T-helper 2 cell treated with Interferon-gamma antibody and Interleukin-4, amounts not matched to agents 100 ng/mL and 5 ng/mL, for 36 hours (primary cell): ENCODE results near the gene PSMB9. TPM values are rescaled to one million over a fixed set of nuclear protein-coding genes. Genes with fewer than 3 reads are reported as not detected.
"Not testable (repeated sequence)": the region's sequence is repeated elsewhere in the genome, so short reads cannot be mapped to it uniquely, and the experiment has no call there.

ENCODE experiments used
- intact Hi-C: fragments of 100-400 bp; cut with micrococcal nuclease; formaldehyde crosslinking; loops from one replicate; pipeline ENCODE4 v1.15.1; 2023
- total RNA-seq: library from RNA; stranded (reverse); gene quantifications from 2 replicates; pipeline ENCODE4 v1.2.3, GENCODE V29; 2022

The PSMB9 gene
- total RNA-seq, 1 donor from 2014 or later = 413 TPM

DNA sequence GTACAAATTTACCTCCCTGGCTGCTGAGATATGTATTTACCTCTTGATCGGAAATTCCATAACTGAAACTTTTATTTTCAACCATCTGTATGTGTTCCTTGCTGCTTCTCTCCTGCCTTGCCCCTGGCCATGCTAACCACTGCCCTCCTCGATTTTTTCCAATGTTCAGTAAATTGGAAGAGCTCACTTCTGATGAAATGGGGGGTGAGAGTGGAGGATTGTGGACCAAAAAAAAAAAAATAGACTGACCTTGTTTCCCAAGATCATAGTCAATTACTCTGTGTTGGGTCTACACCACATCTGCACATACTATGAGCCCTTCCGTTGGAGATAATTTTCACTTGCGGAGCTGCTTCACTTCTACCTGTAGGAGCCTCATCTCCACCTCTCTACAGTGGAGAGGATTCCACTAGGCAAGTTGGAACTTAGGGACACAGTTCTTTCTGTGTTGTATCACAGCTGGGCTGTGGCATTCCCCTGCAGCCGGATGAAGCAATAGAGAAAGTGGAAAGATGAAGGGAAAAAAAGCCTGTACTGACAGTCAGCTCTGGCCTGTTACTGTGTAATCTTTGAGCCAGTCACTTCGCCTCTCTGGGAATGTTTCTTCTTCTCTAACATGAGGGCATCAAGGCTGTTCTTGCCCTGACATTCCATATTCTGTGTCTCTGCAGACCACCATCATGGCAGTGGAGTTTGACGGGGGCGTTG is 1.6 kb downstream of the PSMB9 start:
- intact Hi-C loops = loop anchor here (10.0 kb wide), 1 partner anchor 459 kb away; the partner anchor contains the start of genes TAPBP and ZBTB22

DNA sequence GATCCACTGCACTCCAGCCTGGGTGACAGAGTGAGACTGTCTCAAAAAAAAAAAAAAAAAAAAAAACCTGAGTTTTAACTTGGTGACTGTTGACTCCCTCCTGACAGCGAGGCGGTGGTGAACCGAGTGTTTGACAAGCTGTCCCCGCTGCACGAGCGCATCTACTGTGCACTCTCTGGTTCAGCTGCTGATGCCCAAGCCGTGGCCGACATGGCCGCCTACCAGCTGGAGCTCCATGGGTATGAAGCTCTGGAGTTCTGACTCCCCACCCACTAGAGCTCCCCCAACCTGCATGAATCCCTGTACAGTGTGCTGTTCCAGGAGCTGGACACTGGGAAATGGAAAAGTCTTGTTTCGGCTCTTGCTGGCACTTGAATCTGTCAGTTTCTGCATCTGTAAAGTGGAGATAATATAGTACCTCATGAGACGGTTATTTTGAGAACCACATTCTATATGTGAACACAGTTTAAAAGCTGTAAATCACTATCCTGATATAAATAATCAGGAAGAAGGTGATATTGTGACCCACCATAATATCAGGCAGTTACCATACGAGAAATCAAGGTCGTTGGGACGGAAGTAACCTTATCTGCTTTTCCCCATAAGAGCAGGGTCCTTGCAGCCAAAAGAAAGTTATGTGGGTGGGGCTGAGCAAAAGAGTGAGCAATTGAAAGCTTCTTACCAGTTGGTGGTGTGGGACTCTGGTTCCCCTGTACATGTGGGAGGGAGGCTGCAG is 3.3 kb downstream of the PSMB9 start:
- intact Hi-C loops = loop anchor here (10.0 kb wide), 1 partner anchor 457 kb away; the partner anchor contains the start of genes TAPBP and ZBTB22

DNA sequence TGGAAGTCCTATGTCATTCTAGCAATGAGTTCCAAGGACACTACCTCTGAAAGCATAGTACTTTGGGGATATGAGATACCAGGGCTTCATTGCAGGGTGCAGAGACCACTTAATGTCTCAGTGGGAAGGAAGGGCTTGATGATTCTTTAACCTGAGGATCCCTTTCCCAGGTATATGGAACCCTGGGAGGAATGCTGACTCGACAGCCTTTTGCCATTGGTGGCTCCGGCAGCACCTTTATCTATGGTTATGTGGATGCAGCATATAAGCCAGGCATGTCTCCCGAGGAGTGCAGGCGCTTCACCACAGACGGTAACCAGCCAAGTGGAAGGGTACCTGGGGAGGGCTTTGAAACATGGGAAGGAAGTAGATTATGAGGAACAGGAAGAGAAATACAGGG is 4.2 kb downstream of the PSMB9 start:
- intact Hi-C loops = loop anchor here (10.0 kb wide), 1 partner anchor 457 kb away; the partner anchor contains the start of genes TAPBP and ZBTB22

DNA sequence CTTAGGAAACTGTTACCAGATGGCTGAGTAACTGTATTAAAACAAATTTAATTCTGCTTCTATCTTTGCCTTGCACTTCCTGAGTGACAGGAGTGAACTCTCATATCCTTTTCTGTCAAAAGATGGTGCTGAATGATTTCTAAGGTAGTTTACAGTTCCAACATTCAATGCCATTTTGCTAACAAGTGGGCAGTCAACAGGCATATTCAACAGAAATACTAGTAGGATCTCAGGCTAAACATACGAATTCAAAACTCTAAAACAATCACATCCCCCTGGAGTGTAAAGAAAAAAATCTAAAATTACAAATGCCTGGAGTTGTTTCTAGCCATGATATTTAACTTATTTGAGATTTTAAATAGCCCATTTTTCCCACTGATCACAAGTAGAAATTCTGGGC is 6.7 kb downstream of the PSMB9 start:
- intact Hi-C loops = no loop called here

DNA sequence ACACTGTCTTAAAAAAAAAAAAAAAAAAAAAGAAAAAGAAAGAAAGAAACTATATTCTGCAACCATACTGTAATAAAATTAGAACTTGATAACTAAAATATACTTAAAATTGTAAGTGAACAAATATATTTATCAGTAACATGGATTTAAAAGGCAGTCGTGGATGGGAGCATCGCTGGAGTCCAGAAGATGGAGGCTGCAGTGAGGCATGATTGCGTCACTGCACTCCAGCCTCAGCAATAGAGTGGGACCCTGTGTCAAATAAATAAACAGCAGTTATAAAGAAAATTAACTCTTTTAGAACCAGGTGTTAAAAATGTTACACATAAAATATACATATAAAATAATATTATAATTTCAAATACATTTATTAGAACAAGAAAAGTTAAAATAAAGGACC is 8.7 kb downstream of the PSMB9 start:
- intact Hi-C loops = no loop called here

DNA sequence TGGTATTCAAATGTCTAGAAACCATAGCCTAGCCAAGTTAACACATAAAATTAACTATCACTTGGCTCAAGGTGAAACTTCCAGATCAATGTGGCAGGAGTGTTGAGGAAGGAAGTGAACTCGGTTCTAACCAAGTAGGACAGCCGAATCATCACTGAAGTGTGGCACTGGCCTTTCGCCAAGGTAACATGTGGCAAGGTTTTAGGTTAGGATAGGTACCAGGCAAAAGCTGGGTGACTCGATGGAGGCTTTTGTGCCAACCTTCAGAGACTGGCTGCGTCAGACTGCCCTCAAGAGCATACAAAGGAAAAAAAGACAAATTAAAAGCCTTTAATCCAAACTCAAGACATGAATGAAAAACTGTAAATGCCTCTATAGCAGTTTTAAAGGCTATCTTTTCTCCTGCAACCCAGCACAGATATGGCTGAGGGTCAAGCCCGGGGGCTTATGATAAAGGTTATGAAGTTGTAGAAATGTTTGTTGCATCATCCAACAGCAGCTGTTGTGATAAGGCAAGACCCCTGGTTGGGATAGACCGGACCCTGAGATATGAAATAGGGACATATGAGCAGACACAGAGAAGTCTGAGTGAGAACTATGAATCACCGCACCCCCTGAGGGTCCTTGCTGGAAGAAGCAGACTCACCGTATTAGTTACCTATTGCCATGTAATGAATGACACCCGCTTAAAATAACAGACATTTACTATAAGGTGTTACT is 11.9 kb downstream of the PSMB9 start:
- intact Hi-C loops = loop anchor here (5.0 kb wide), 1 partner anchor 39 kb away; no protein-coding TSS in a partner anchor

DNA sequence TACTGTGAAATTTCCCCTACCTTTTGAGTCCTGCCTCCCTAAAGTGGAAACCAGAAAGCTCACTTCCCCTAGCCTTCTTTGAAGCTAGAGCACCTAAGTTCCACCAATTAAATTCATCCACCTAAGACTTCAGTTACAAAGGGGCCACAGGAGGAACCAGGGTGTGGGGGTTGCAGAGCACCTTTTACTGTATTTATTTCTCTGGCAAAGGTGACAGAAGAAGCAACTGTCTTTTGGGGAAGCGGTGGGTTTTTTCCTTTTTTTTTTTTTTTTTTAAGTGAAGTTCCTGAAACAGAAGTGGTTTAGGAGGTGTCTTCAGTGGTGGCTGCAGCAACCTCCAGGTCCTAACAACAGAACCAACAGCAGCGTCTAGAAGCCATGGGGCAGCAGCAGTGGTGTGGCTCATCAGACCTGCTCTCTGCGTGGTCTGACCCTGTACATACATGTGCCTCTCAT is 13.1 kb downstream of the PSMB9 start:
- intact Hi-C loops = loop anchor here (5.0 kb wide), 1 partner anchor 40 kb away; no protein-coding TSS in a partner anchor

DNA sequence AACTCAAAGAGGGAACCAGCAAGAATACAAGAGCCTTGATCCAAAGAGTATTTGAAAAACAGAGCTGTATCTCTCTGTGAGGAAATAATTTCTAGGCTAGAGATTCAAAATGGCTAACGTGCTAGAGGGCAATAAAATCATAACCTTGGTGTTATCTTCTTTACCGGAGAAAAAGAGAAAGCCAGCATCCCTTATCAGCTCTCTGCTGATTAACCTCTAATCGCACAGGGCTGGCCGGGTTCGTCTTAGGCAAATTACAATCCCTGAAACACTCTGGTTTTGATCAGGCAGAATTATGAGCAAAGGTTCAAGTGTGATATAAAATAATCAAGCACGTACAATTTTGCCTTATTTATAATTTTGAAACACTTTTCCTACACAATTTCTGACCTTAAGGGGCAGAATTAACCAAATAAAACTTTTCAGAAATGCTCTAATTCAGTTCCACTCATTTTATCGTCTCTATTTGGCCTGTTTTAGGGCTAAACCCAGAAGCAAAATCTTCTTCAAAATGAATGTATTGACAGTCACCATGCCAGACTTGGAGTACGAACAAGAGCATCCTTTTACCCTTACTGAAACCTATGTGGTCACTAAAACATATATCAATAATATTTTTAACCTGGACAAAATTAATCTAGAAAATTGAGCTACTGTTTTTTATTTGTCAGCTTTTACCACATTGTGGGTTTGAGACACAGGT is 13.7 kb downstream of the PSMB9 start:
- intact Hi-C loops = loop anchor here (1.0 to 5.0 kb wide), 4 partner anchors 14 to 71 kb away; partner anchors contain the start of genes TAP1 and TAP2

DNA sequence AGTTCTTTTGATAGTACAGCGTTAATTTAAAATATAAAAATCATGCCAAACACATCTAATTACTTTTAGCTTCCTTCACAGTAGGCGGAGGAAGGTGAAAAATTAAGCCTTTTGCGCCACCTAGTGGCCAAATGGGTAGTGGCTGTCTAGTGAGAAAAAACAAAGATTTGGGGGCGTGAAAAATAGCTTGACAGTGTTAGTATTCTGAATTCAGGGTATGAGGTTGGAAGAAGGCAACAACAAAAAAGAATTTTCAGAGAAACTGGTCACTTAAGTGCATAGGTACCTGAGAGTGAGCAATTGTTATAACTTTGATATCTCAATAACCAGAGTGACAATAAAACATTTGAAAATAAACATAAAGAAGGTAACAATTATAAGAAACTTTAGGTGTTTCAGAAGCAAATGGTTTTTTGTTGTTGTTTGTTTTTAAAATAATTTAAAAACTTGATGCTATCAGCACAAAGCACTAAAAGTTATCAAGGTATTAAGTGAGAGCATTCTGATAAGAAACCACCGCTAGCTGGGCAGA is 14.3 kb downstream of the PSMB9 start:
- intact Hi-C loops = loop anchor here (1.0 to 5.0 kb wide), 4 partner anchors 15 to 72 kb away; partner anchors contain the start of genes TAP1 and TAP2

DNA sequence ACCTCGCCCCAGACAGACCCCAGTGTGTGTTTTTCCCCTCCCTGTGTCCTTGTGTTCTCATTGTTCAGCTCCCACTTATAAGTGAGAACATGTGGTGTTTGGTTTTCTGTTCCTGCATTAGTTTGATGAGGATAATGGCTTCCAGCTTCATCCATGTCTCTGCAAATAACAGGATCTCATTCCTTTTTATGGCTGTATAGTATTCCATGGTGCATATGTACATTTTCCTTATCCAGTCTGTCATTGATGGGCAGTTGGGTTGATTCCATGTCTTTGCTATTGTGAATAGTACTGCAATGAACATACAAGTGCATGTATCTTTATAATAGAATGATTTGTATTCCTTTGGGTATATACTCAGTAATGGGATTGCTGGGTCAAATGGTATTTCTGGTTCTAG is 20.0 kb downstream of the PSMB9 start:
- intact Hi-C loops = not testable (repeated sequence)

DNA sequence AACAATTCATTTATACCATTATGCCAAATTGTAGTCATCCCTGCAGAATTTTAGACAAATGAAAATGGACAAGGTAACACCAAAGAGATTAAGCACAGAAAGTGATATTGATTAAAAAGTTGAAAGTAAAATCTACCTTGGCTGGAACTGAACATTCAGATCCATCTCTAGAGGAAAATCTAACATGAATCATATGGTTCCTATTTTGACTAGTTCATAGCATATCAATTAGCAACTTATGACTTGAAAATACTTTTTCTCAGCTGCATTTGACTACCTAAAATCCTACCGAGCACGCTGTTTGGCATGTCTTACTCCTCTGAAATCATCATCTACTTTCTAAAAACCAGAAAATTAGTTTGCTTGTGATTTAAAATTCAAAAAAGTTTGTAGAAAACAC is 22.6 kb downstream of the PSMB9 start:
- intact Hi-C loops = no loop called here

DNA sequence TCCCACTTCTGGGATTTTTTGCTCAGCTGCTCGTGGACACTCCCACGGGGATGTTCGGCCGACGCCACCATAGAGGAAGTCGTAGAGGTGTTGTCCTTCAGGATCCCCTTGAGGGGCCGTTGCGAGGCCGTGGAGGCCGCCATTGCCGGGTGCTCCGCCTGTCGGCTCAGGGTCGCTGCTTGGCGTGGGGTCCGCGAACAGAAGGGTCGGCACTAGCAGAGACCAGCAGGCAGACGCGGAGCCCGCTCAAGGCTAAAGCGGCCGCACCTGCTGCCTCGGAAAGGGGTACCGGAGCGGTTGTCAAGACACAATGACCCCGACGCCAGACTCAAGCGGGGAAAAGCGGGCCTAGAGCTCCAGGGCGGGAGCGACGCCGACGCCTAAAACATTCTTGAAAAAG is 25.7 kb downstream of the PSMB9 start:
- intact Hi-C loops = no loop called here

DNA sequence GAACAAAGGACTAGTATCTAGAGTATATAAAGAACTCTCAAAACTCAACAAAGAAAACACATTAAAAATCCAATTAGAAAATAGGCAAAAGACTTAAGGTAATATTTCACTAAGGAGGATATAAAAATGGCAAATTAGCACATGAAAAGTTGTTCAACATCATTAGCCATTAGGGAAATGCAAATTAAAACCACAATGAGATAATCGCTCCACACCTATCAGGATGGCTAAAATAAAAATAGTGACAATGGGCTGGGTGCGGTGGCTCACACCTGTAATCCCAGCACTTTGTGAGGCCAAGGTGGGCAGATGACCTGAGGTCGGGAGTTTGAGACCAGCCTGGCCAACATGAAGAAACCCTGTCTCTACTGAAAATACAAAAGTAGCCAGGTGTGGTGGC is 27.0 kb downstream of the PSMB9 start:
- intact Hi-C loops = not testable (repeated sequence)

DNA sequence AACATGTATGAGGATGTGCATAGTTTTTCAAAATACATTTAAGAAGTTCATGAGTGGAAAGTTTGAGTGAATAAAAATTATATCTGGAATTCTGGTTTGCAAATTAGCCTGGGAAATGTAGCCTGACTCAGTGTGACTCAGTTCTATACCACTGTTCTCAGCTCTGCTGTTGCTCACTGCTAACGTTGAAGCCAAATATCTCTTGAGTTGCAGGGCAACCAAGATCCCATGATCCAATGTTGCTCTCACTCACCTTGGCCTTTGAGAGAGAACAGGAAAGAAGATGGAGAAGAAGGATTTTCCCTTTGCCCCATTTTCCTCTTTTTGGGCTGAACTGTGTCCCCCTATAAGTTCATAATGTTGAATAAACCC is 28.9 kb downstream of the PSMB9 start:
- intact Hi-C loops = no loop called here

DNA sequence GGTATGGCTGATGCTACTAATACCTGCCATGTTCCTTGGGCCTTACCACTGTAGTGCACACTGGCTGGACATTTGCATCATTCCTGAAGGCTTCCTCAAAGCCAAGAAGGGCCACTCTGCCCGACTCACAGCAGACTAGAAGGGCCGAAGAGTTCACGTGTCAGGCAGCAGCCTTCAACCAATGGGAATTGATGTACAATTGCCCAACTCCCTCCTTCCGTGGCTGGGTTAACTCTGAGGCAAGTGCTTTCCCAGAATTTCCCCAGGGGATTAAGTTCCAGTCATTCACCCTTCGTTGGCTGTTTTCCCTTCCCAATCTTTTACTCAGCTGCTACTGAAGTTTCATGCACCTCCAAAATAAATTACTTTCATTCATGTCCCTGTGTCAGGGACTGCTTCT is 29.8 kb downstream of the PSMB9 start:
- intact Hi-C loops = no loop called here

DNA sequence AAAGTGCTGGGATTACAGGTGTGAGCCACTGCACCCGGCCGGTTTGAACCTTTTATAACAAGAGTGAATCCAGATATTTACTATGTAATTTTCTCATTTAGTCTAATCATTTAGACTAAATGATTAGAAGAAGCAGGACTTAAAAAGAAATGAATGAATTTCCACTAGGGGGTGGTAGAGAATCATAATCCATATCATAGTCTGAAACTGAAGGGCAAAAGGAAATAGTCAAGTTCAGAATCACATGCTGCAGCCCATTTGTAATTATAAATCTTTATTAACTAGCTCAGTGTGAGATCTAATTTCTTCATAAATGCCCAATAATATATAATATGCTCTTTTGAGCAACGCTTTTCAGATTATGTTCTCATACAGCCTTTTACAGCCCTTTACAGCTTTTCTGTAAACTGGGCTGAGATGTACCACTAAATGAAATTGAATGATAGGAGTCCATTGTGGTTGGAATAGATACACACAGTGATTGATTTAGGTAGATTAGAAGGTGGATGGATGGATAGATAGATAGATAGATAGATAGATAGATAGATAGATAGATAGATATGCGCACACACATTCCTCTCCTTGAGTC is 31.8 kb downstream of the PSMB9 start:
- intact Hi-C loops = loop anchor here (1.0 kb wide), 1 partner anchor 100 kb away; no protein-coding TSS in a partner anchor

DNA sequence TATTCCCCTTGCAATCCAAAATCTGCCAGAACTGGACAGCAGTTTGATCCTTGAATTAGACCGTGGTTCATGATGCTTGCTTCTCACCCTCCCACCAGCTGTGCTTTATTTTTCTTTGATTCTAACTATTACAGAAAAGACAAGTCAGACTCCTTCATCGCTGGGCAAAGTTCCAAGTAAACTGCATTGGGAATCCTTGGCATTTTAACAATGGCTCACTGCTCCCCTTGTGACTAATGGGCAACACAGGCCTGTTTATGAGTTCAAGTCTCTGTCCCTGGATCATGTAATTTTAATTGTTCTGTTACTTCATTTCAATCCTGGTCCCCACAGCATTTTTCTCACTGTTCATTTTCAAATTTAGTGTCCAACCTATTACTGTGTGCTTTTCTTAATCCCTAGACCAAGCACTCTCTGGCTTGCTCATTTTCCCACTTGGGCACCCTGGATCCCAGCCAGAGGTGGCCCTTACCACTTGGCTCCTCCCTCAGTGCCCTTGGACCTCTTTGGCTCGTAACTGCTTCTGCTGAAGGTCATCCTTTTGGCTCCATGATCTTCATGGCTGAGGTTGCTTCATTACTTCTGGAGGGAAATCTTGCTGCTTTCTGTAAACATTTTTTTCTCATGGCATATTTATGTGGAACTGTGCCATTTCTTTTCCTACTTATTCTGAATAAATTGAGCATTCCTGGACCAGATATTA is 32.8 kb downstream of the PSMB9 start:
- intact Hi-C loops = no loop called here

DNA sequence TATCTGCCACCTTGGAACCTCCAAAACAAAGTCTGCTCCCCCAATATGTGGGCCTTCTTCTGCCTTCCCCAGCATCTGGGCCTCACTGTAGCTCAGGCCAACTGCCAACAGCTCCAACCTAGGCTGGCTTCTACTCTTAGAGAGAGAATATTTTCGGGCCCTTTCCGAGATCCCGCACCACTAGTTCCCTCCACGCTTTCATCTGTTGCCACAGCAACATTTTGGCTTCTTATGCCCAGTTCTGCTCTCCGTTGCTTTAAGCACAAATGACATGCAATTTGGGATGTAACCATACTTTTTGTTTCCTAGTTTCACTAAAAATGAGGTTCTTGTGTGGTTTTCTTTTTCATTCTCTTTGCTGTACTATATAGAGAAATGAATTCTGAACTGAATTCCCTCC is 33.6 kb downstream of the PSMB9 start:
- intact Hi-C loops = no loop called here

DNA sequence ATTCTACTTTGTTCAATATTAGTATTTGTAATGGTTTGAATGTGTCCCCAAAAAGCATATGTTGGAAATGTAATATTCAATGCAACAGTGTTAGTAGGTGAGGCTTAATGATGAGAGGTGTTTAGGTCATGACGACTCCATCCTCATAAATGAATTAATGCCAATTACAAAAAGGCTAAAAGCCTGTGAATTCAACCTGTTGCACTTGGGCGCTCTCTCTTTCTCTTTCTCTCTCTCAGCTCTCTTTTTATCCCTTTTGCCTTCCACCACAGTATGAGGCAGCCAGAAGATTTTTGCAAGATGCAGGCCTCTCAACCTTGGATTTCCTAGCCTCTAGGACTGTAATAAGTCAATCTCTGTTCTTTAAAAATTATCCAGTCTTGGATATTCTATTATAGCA is 34.6 kb downstream of the PSMB9 start:
- intact Hi-C loops = no loop called here

DNA sequence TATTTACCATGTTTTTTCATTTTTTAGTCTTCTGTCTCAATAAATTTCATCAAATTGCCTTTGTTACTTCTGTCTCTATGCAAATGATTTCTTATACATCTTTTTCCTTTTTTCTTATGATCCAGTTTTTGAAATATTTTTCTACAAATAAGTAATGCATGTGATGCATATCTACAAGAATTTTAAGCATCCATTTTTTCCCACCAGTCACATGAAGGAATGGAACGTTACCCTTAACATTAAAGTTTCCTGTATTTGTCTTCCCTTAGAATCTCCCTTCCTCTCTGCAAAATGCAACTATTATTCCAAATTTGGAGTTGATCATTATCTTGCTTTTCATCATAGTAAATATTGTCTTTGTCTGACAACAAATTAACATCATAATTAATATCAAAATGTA is 35.5 kb downstream of the PSMB9 start:
- intact Hi-C loops = no loop called here
